ENCODE data around the gene CD72. TPM values are rescaled to one million over a fixed set of nuclear protein-coding genes. Genes with fewer than 3 reads are reported as not detected.

CD72 gene
- total RNA-seq: 2.7 and 2.9 TPM in 2 replicates

GRCh38 chr9:35618325-35618727 is at the start of gene CD72:
Gene CD72 (minus strand): TSS chr9:35618413. CDS start chr9:35618303, 110 bp downstream.
- peak within 1 kb of the TSS; percentile 98 for H2AFZ ChIP-seq (ENCODE audit: low read length)
- H3K4me1 ChIP-seq (ENCODE audit: insufficient read depth, low read length): no peaks in the 10 kb centered on the region
- no peaks in the 10 kb centered on the region for H3K36me3 ChIP-seq (ENCODE audit: insufficient read depth, low read length)
- no peaks in the 10 kb centered on the region for H3K9me3 ChIP-seq (ENCODE audit: low read depth, low read length)
- no peak for TF ChIP-seq CTCF (IDR thresholded peaks at IDR 0.05; ENCODE audit: extremely low read depth, low read depth, low read length)
- H4K20me1 ChIP-seq (ENCODE audit: insufficient read depth, low read length): no peaks in the 10 kb centered on the region
- H3K27me3 ChIP-seq (ENCODE audit: insufficient read depth, low read length): peaks cover 9% of the 10 kb centered on the region
- peak within 1 kb of the TSS; percentile 68 for H3K4me3 ChIP-seq (ENCODE audit: insufficient read depth, low read length)
- no peaks in the 10 kb centered on the region for H3K79me2 ChIP-seq (ENCODE audit: insufficient read depth, low read length)
- peak within 1 kb of the TSS; percentile 93 for H3K4me2 ChIP-seq (ENCODE audit: insufficient read depth, low read length)
- no peak within 1 kb of the TSS for H3K27ac ChIP-seq (ENCODE audit: low read depth, low read length)
- DNase-seq (ENCODE audit: insufficient read length, low spot score, missing footprints): peak; percentile 39

- Histone ChIP-seq H4K20me1 (ENCODE audit: insufficient read depth, low read length) (no peaks in the 10 kb centered on the region), H3K27me3 (ENCODE audit: insufficient read depth, low read length) (no peaks in the 10 kb centered on the region), H2AFZ (ENCODE audit: low read length) (no peak overlapping the region), H3K27ac (ENCODE audit: low read depth, low read length) (no peak overlapping the region), H3K4me3 (ENCODE audit: insufficient read depth, low read length) (no peak overlapping the region), H3K4me1 (ENCODE audit: insufficient read depth, low read length) (peaks cover 15% of the 10 kb centered on the region), H3K4me2 (ENCODE audit: insufficient read depth, low read length) (no peak overlapping the region), H3K79me2 (ENCODE audit: insufficient read depth, low read length) (no peaks in the 10 kb centered on the region), H3K9me3 (ENCODE audit: low read depth, low read length) (no peaks in the 10 kb centered on the region), H3K36me3 (ENCODE audit: insufficient read depth, low read length) (no peaks in the 10 kb centered on the region)
- no peak for TF ChIP-seq CTCF (IDR thresholded peaks at IDR 0.05; ENCODE audit: extremely low read depth, low read depth, low read length)
- DNase-seq (ENCODE audit: insufficient read length, low spot score, missing footprints): no peak
Measured at GRCh38 chr9:35667939-35668338, 49.7 kb upstream of the CD72 start.

GRCh38 chr9:35666549-35666948 is 48.3 kb upstream of the CD72 start:
- no peak overlapping the region for H3K4me2 ChIP-seq (ENCODE audit: insufficient read depth, low read length)
- H3K27me3 ChIP-seq (ENCODE audit: insufficient read depth, low read length): no peaks in the 10 kb centered on the region
- TF ChIP-seq CTCF (IDR thresholded peaks at IDR 0.05; ENCODE audit: extremely low read depth, low read depth, low read length): no peak
- no peak overlapping the region for H3K27ac ChIP-seq (ENCODE audit: low read depth, low read length)
- peaks cover 15% of the 10 kb centered on the region for H3K4me1 ChIP-seq (ENCODE audit: insufficient read depth, low read length)
- no peaks in the 10 kb centered on the region for H3K9me3 ChIP-seq (ENCODE audit: low read depth, low read length)
- DNase-seq (ENCODE audit: insufficient read length, low spot score, missing footprints): no peak
- H4K20me1 ChIP-seq (ENCODE audit: insufficient read depth, low read length): no peaks in the 10 kb centered on the region
- no peak overlapping the region for H3K4me3 ChIP-seq (ENCODE audit: insufficient read depth, low read length)
- peaks cover 7% of the 10 kb centered on the region for H3K36me3 ChIP-seq (ENCODE audit: insufficient read depth, low read length)
- no peak overlapping the region for H2AFZ ChIP-seq (ENCODE audit: low read length)
- H3K79me2 ChIP-seq (ENCODE audit: insufficient read depth, low read length): no peaks in the 10 kb centered on the region

- Histone ChIP-seq H3K27me3 (ENCODE audit: insufficient read depth, low read length) (no peaks in the 10 kb centered on the region), H3K9me3 (ENCODE audit: low read depth, low read length) (no peaks in the 10 kb centered on the region), H3K36me3 (ENCODE audit: insufficient read depth, low read length) (peaks cover 11% of the 10 kb centered on the region), H2AFZ (ENCODE audit: low read length) (no peak overlapping the region), H3K27ac (ENCODE audit: low read depth, low read length) (no peak overlapping the region), H4K20me1 (ENCODE audit: insufficient read depth, low read length) (no peaks in the 10 kb centered on the region), H3K4me3 (ENCODE audit: insufficient read depth, low read length) (no peak overlapping the region), H3K4me2 (ENCODE audit: insufficient read depth, low read length) (no peak overlapping the region), H3K4me1 (ENCODE audit: insufficient read depth, low read length) (peaks cover 15% of the 10 kb centered on the region), H3K79me2 (ENCODE audit: insufficient read depth, low read length) (no peaks in the 10 kb centered on the region)
- no peak for DNase-seq (ENCODE audit: insufficient read length, low spot score, missing footprints)
- TF ChIP-seq CTCF (IDR thresholded peaks at IDR 0.05; ENCODE audit: extremely low read depth, low read depth, low read length): no peak
Measured at GRCh38 chr9:35666045-35666444, 47.8 kb upstream of the CD72 start.

Data from osteoblast (primary cell).